ENCODE measurements around the gene NSD2.

Gene NSD2

GRCh38 chr4:1974840-1975239 lies 103.6 kb downstream of the NSD2 start:
- DNase-seq = no peak

- DNase-seq = no peak
Observed at GRCh38 chr4:1975391-1975801, 104.2 kb downstream of the NSD2 start.

- no peak for DNase-seq
Observed at GRCh38 chr4:1975880-1976279, 104.7 kb downstream of the NSD2 start.

GRCh38 chr4:1976416-1977352 lies 105.5 kb downstream of the NSD2 start:
- DNase-seq = no peak

- DNase-seq = no peak
Observed at GRCh38 chr4:1978226-1978625, 107.0 kb downstream of the NSD2 start.

GRCh38 chr4:1978741-1979476 lies 107.7 kb downstream of the NSD2 start:
- no peak for DNase-seq

- no peak for DNase-seq
Observed at GRCh38 chr4:1979477-1980196, 108.4 kb downstream of the NSD2 start.

- no peak for DNase-seq
Observed at GRCh38 chr4:1980561-1981041, 109.4 kb downstream of the NSD2 start.

GRCh38 chr4:1981251-1982058 lies 110.3 kb downstream of the NSD2 start:
- DNase-seq = no peak

- no peak for DNase-seq
Observed at GRCh38 chr4:1982124-1983052, 111.2 kb downstream of the NSD2 start.

GRCh38 chr4:1983053-1983845 lies 112.1 kb downstream of the NSD2 start:
- DNase-seq = no peak

- DNase-seq = no peak
Observed at GRCh38 chr4:1983846-1984405, 112.7 kb downstream of the NSD2 start.

GRCh38 chr4:1984406-1985191 lies 113.4 kb downstream of the NSD2 start:
- DNase-seq = no peak

GRCh38 chr4:1985294-1985693 lies 114.1 kb downstream of the NSD2 start:
- DNase-seq = no peak

- DNase-seq = no peak
Observed at GRCh38 chr4:1985780-1986577, 114.8 kb downstream of the NSD2 start.

- DNase-seq = no peak
Observed at GRCh38 chr4:1986578-1987210, 115.5 kb downstream of the NSD2 start.

- no peak for DNase-seq
Observed at GRCh38 chr4:1987296-1987695, 116.1 kb downstream of the NSD2 start.

Data from stimulated activated CD4-positive, alpha-beta T cell treated with anti-CD3 and anti-CD28 coated beads, Interleukin-2, amount 100 ng/mL, for 48 hours (primary cell).